Measurements from ENCODE around the gene PCDHGB4.

DNA sequence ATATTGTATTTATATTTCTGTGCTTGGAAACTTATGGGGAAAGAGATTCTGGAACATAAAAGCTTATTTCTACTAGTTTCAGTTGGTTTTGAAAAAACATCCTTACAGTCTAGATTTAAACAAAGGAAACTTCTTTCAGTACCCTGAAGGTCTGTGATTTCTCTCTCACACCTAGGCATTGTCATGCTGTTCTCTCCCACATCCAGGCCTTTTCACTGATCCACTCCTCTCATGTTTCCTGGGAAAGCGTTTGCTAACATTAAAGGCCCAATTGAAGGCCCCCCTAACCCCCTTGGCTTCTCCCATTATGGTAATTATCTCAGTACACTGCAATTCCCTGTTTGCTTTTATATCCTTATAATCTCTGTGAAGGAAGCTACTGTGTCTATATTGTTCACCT is 44.7 kb upstream of the PCDHGB4 start:
- no peak for TF ChIP-seq POLR2A (IDR thresholded peaks at IDR 0.05; ENCODE audit: low read depth, low read length)
- TF ChIP-seq BHLHE40 (IDR thresholded peaks at IDR 0.05; ENCODE audit: low read depth, low read length), result no peak
- TF ChIP-seq, protein P1, sequence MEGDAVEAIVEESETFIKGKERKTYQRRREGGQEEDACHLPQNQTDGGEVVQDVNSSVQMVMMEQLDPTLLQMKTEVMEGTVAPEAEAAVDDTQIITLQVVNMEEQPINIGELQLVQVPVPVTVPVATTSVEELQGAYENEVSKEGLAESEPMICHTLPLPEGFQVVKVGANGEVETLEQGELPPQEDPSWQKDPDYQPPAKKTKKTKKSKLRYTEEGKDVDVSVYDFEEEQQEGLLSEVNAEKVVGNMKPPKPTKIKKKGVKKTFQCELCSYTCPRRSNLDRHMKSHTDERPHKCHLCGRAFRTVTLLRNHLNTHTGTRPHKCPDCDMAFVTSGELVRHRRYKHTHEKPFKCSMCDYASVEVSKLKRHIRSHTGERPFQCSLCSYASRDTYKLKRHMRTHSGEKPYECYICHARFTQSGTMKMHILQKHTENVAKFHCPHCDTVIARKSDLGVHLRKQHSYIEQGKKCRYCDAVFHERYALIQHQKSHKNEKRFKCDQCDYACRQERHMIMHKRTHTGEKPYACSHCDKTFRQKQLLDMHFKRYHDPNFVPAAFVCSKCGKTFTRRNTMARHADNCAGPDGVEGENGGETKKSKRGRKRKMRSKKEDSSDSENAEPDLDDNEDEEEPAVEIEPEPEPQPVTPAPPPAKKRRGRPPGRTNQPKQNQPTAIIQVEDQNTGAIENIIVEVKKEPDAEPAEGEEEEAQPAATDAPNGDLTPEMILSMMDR (conservative IDR thresholded peaks at IDR 0.05; ENCODE audit: low read depth, low read length), result no peak
- no peak for TF ChIP-seq FOS (IDR thresholded peaks at IDR 0.05; ENCODE audit: low read depth, low read length)
- TF ChIP-seq MAFK (IDR thresholded peaks at IDR 0.05; ENCODE audit: low read depth, low read length), result no peak
